Liver (tissue), 9 donors: ENCODE measurements around the gene PPP4R1. TPM values are rescaled to one million over a fixed set of nuclear protein-coding genes. Genes with fewer than 3 reads are reported as not detected.

Experiments used
- DNase-seq: peaks from one replicate; pipeline ENCODE4 v3.0.0-alpha.2; 2017; ENCODE audit warnings: low spot score
- H3K27ac ChIP-seq, 2 donors: one replicate each; pipeline ENCODE4 v1.7.0; 2013; ENCODE audit warnings: inconsistent platforms in 2 of 2, low read length in 2 of 2, control low read depth in 1 of 2, low read depth in 1 of 2, mild to moderate bottlenecking in 1 of 2
- H3K27me3 ChIP-seq, 4 donors: one replicate each; pipeline versions ENCODE4 v1.6.1 to v1.7.0; 2013; ENCODE audit warnings: low read length in 3 of 4, inconsistent platforms in 1 of 4, mild to moderate bottlenecking in 1 of 4, moderate library complexity in 1 of 4; ENCODE audit not compliant: control insufficient read depth in 4 of 4, insufficient read depth in 4 of 4
- H3K36me3 ChIP-seq, 4 donors: one replicate each; pipeline versions ENCODE4 v1.6.1 to v1.7.0; 2013; ENCODE audit warnings: low read length in 3 of 4, mild to moderate bottlenecking in 3 of 4, low read depth in 1 of 4, moderate library complexity in 1 of 4; ENCODE audit not compliant: control insufficient read depth in 4 of 4, insufficient read depth in 3 of 4
- H3K4me1 ChIP-seq, 4 donors: one replicate each; pipeline versions ENCODE4 v1.6.1 to v1.7.0; 2013; ENCODE audit warnings: low read length in 3 of 4, mild to moderate bottlenecking in 3 of 4, moderate library complexity in 1 of 4; ENCODE audit not compliant: control insufficient read depth in 4 of 4, insufficient read depth in 4 of 4
- H3K4me3 ChIP-seq, 3 donors: one replicate each; pipeline versions ENCODE4 v1.6.1 to v1.7.0; 2013; ENCODE audit warnings: low read length in 3 of 3, control low read depth in 1 of 3, low read depth in 1 of 3, mild to moderate bottlenecking in 1 of 3
- H3K9ac ChIP-seq, 2 donors: one replicate each; pipeline ENCODE4 v1.7.0; 2013; ENCODE audit warnings: low read length in 2 of 2, mild to moderate bottlenecking in 2 of 2, moderate library complexity in 2 of 2, control low read depth in 1 of 2, low read depth in 1 of 2
- H3K9me3 ChIP-seq, 4 donors: one replicate each; pipeline versions ENCODE4 v1.6.1 to v1.7.0; 2013; ENCODE audit warnings: low read length in 3 of 4; ENCODE audit not compliant: control insufficient read depth in 4 of 4
- EGR1 ChIP-seq, 2 donors: IDR thresholded peaks; 2 replicates each; pipeline ENCODE4 v1.6.1; 2016 to 2018; ENCODE audit warnings: antibody characterized with exemption in 2 of 2, low read depth in 2 of 2
- FOXA1 ChIP-seq: IDR thresholded peaks from 2 replicates; pipeline ENCODE4 v1.6.1; 2016; ENCODE audit warnings: antibody characterized with exemption
- HNF4A ChIP-seq, 2 donors: conservative IDR thresholded peaks; 2 replicates each; pipeline ENCODE4 v1.6.1; 2016; ENCODE audit warnings: antibody characterized with exemption in 2 of 2, mild to moderate bottlenecking in 2 of 2
- JUND ChIP-seq, 2 donors: IDR thresholded peaks; 2 replicates each; pipeline ENCODE4 v1.6.1; 2016; ENCODE audit warnings: antibody characterized with exemption in 2 of 2
- MAX ChIP-seq: IDR thresholded peaks from 2 replicates; pipeline ENCODE4 v1.6.1; 2016; ENCODE audit warnings: antibody characterized with exemption
- RAD21 ChIP-seq, 2 donors: IDR thresholded peaks; 2 replicates each; pipeline ENCODE4 v1.6.1; 2016; ENCODE audit warnings: antibody characterized with exemption in 2 of 2, mild to moderate bottlenecking in 2 of 2
- RXRA ChIP-seq, 2 donors: IDR thresholded peaks; 2 replicates each; pipeline ENCODE4 v1.6.1; 2017 to 2018; ENCODE audit warnings: antibody characterized with exemption in 2 of 2, mild to moderate bottlenecking in 1 of 2
- SP1 ChIP-seq: IDR thresholded peaks from 2 replicates; pipeline ENCODE4 v1.6.1; 2018; ENCODE audit warnings: antibody characterized with exemption, mild to moderate bottlenecking
- YY1 ChIP-seq: IDR thresholded peaks from 2 replicates; pipeline ENCODE4 v1.6.1; 2016; ENCODE audit warnings: antibody characterized with exemption, mild to moderate bottlenecking
- ZBTB33 ChIP-seq: IDR thresholded peaks from 2 replicates; pipeline ENCODE4 v1.6.1; 2016; ENCODE audit warnings: antibody characterized with exemption
- WGBS: extraction: QIAGEN DNeasy Blood & Tissue Kit; methylation state at CpG from one replicate; pipeline ENCODE4 v1.1.7; 2013; 5-methylcytosine and 5-hydroxymethylcytosine counted together
- polyA plus RNA-seq, 2 donors: library from polyadenylated mRNA; stranded (reverse) in 1 of 2; unstranded in 1 of 2; fragments of 200-250 nt in 1 of 2; fragments of >200 nt in 1 of 2; fragmentation: Nextera tagmentation in 1 of 2; extraction: Ambion mirVana in 1 of 2; gene quantifications; one replicate each; pipeline versions ENCODE4 v1.2.1 to v1.2.3, GENCODE V29; 2013 to 2015
- total RNA-seq, 2 donors: library from RNA; depleted of rRNA; stranded (reverse); fragments of >200 nt; gene quantifications; one replicate each; pipeline ENCODE4 v1.2.3, GENCODE V29; 2014
- TF ChIP-seq, protein P1 (sequence below): fragments of 150-350 bp; IDR thresholded peaks from 2 replicates; pipeline ENCODE4 v1.5.1; 2017; ENCODE audit warnings: improper control_type of control experiment, low read depth, low read length; ENCODE audit not compliant: missing input control
- donor health status: healthy.
- donor health status: healthy.
- donor health status: healthy.
- donor health status: healthy.
- donor health status: healthy.

The PPP4R1 gene
- total and polyA plus RNA-seq, 4 donors: 11.7 to 50.8 (median 22.8) TPM

GRCh38 chr18:9534844-9535243 is 79.5 kb downstream of the PPP4R1 start:
- no peak for DNase-seq
- H3K9ac ChIP-seq: no peak overlapping the region
- peaks cover 0 to 50% (median 31%) of the 10 kb centered on the region in 4 donors for H3K36me3 ChIP-seq
- peaks cover 0 to 6% (median 0%) of the 10 kb centered on the region in 4 donors for H3K4me1 ChIP-seq
- no peak for TF ChIP-seq FOXA1
- no peak for TF ChIP-seq JUND (IDR thresholded peaks at IDR 0.05)
- TF ChIP-seq RXRA (IDR thresholded peaks at IDR 0.05): no peak
- TF ChIP-seq, protein P1, sequence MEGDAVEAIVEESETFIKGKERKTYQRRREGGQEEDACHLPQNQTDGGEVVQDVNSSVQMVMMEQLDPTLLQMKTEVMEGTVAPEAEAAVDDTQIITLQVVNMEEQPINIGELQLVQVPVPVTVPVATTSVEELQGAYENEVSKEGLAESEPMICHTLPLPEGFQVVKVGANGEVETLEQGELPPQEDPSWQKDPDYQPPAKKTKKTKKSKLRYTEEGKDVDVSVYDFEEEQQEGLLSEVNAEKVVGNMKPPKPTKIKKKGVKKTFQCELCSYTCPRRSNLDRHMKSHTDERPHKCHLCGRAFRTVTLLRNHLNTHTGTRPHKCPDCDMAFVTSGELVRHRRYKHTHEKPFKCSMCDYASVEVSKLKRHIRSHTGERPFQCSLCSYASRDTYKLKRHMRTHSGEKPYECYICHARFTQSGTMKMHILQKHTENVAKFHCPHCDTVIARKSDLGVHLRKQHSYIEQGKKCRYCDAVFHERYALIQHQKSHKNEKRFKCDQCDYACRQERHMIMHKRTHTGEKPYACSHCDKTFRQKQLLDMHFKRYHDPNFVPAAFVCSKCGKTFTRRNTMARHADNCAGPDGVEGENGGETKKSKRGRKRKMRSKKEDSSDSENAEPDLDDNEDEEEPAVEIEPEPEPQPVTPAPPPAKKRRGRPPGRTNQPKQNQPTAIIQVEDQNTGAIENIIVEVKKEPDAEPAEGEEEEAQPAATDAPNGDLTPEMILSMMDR: no peak
- H3K4me3 ChIP-seq: no peak overlapping the region
- no peaks in the 10 kb centered on the region for H3K9me3 ChIP-seq
- no peak overlapping the region for H3K27ac ChIP-seq
- no peaks in the 10 kb centered on the region for H3K27me3 ChIP-seq
- WGBS: 97% methylated on average over 11 of the region's 11 CpGs

DNA sequence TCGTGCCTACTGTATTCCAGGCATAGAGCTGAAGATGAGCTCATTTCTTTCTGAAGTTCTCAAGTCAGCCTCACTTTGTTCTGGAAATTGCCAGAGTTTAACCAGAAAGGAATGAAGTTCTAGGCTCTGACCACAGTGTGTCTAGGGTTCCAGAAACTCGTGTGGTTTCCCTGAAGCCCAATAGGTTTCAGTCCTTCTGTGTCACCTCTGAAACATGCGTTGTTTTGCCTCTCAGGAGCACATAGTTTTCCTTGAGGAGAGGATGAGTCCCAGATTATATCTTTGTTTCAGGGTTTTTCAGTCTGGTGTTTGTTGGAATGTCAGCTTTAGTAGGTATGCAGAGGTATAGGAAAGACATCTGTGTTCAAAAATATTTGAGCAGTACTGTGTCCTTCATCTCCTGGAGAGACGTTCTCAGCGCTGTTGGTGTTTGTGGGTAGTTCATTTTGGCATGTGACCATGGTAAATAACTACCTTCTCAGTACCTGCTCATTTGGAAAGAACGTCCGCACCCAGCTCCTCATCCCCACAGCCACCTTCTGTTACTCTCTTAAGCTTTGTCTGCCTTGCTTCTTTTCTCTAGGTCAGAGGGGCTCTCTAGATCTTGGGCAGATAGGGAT is 82.5 kb downstream of the PPP4R1 start:
- TF ChIP-seq RAD21 (IDR thresholded peaks at IDR 0.05) (no peak), SP1 (no peak), FOXA1 (no peak), MAX (no peak), YY1 (no peak), HNF4A (conservative IDR thresholded peaks at IDR 0.05) (no peak), RXRA (IDR thresholded peaks at IDR 0.05) (no peak), ZBTB33 (no peak)
- H3K4me1 ChIP-seq: peaks cover 0 to 6% (median 0%) of the 10 kb centered on the region in 4 donors
- 88% methylated on average over 7 of the region's 7 CpGs for WGBS
- H3K27me3 ChIP-seq: no peaks in the 10 kb centered on the region
- no peak for DNase-seq
- H3K9ac ChIP-seq: no peak overlapping the region
- no peak overlapping the region for H3K27ac ChIP-seq
- H3K36me3 ChIP-seq: peaks cover 0 to 52% (median 33%) of the 10 kb centered on the region in 4 donors
- no peak overlapping the region for H3K4me3 ChIP-seq
- peaks cover 0 to 11% (median 1%) of the 10 kb centered on the region in 4 donors for H3K9me3 ChIP-seq

DNA sequence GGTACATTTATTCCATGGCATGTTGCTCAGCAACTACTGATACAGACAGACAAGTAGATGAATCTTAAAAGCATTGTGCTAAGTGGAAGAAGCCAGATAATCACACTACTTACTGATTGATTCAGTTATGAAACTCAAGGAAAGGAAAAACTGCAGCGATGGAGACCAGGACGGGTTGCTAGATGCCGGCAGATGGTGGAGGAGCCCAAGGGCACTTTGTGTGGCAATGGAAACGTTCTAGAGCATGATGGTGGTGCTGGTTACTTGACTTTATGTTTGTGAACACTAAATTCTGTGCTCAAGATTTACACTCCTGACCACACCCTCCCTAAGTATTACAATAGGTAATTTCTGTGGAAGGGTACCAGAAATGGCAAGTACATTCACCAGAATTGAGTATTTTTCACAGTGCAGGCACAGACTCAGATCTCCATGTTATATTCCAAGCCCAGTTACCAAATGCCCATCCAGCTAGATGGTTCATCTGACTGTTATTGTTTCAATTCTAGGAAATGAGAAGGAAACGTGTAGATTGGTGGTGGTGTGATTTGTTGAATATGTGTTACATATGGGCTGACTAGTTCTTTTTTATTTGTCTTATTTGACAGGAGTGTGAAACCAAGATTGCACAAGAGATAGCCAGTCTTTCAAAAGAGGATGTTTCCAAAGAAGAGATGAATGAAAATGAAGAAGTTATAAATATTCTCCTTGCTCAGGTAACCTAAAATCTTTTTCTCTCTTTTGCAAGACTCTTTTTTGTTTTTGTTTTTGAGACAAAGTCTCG is 83.9 kb downstream of the PPP4R1 start:
- TF ChIP-seq EGR1 (IDR thresholded peaks at IDR 0.05; ENCODE audit: low read depth in 2 of 2): no peak
- TF ChIP-seq RXRA (IDR thresholded peaks at IDR 0.05): no peak
- Histone ChIP-seq H3K9me3 (peaks cover 0 to 11% (median 1%) of the 10 kb centered on the region in 4 donors), H3K27ac (no peak overlapping the region), H3K4me1 (peaks cover 0 to 6% (median 0%) of the 10 kb centered on the region in 4 donors), H3K4me3 (no peak overlapping the region), H3K27me3 (no peaks in the 10 kb centered on the region), H3K9ac (no peak overlapping the region), H3K36me3 (peaks cover 0 to 39% (median 27%) of the 10 kb centered on the region in 4 donors)
- 84% methylated on average over 6 of the region's 6 CpGs for WGBS
- no peak for DNase-seq
